ENCODE results near the gene SCYGR3.

- TF ChIP-seq, protein P1, sequence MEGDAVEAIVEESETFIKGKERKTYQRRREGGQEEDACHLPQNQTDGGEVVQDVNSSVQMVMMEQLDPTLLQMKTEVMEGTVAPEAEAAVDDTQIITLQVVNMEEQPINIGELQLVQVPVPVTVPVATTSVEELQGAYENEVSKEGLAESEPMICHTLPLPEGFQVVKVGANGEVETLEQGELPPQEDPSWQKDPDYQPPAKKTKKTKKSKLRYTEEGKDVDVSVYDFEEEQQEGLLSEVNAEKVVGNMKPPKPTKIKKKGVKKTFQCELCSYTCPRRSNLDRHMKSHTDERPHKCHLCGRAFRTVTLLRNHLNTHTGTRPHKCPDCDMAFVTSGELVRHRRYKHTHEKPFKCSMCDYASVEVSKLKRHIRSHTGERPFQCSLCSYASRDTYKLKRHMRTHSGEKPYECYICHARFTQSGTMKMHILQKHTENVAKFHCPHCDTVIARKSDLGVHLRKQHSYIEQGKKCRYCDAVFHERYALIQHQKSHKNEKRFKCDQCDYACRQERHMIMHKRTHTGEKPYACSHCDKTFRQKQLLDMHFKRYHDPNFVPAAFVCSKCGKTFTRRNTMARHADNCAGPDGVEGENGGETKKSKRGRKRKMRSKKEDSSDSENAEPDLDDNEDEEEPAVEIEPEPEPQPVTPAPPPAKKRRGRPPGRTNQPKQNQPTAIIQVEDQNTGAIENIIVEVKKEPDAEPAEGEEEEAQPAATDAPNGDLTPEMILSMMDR (IDR thresholded peaks at IDR 0.05): no peak
- no peak for TF ChIP-seq EP300 (IDR thresholded peaks at IDR 0.05)
- no peak for TF ChIP-seq POLR2A (IDR thresholded peaks at IDR 0.05; ENCODE audit: low read depth)
- TF ChIP-seq POLR2AphosphoS5 (IDR thresholded peaks at IDR 0.05): no peak
Measured at GRCh38 chr2:227627769-227628168, 13.1 kb upstream of the SCYGR3 start.
